Adrenal gland (tissue), 12 donors: Measurements from ENCODE around the gene THSD4. TPM values are rescaled to one million over a fixed set of nuclear protein-coding genes. Genes with fewer than 3 reads are reported as not detected.

Source experiments
- DNase-seq, 7 donors: peaks; one replicate each; pipeline ENCODE4 v3.0.0-alpha.2; 2019 to 2020
- H3K27ac ChIP-seq, 5 donors: fragments of 200-600 bp; sonication (generic) in 4 of 5; 1 replicate in 3 of 5; 2 replicates in 2 of 5; pipeline versions ENCODE4 v1.5.1 to v1.8.0; 2016 to 2020; ENCODE audit warnings: mild to moderate bottlenecking in 1 of 5
- H3K27me3 ChIP-seq: fragments of 200-600 bp; 2 replicates; pipeline ENCODE4 v1.8.0; 2021
- H3K36me3 ChIP-seq, 2 donors: fragments of 200-600 bp; replicated peaks in 1 of 2; 1 replicate in 1 of 2; 2 replicates in 1 of 2; pipeline versions ENCODE4 v1.5.1 to v1.8.0; 2018 to 2022
- H3K4me1 ChIP-seq, 2 donors: fragments of 200-600 bp; replicated peaks in 1 of 2; 1 replicate in 1 of 2; 2 replicates in 1 of 2; pipeline versions ENCODE4 v1.5.1 to v1.8.0; 2018 to 2021
- H3K4me3 ChIP-seq, 4 donors: fragments of 200-600 bp; sonication (generic) in 3 of 4; one replicate each; pipeline ENCODE4 v1.5.1; 2016 to 2018
- H3K9me3 ChIP-seq, 3 donors: fragments of 200-600 bp; sonication (generic) in 1 of 3; replicated peaks in 1 of 3; 1 replicate in 2 of 3; 2 replicates in 1 of 3; pipeline versions ENCODE4 v1.5.1 to v1.8.0; 2016 to 2021
- CTCF ChIP-seq, 6 experiments: fragments of 450-650 bp in 4 of 6; fragments of 200-600 bp in 2 of 6; sonication (generic) in 1 of 6; IDR thresholded peaks; 1 replicate in 5 of 6; 2 replicates in 1 of 6; pipeline versions ENCODE4 v1.5.1 to v1.8.0; 2016 to 2021; ENCODE audit warnings: antibody characterized with exemption in 6 of 6, mild to moderate bottlenecking in 2 of 6, moderate library complexity in 1 of 6
- POLR2A ChIP-seq, 2 donors: fragments of 450-650 bp; IDR thresholded peaks; one replicate each; pipeline ENCODE4 v1.6.1; 2017; ENCODE audit warnings: antibody characterized with exemption in 2 of 2, mild to moderate bottlenecking in 2 of 2, moderate library complexity in 1 of 2
- WGBS, 4 donors: extraction: QIAGEN DNeasy Blood & Tissue Kit in 2 of 4; methylation state at CpG; one replicate each; pipeline versions ENCODE4 v1.1.5 to v1.1.7; 2013 to 2017; 5-methylcytosine and 5-hydroxymethylcytosine counted together
- intact Hi-C, 2 donors: fragments of 100-400 bp; cut with DNase I; formaldehyde crosslinking; loops; one replicate each; pipeline versions ENCODE4 v1.14.1 to v1.15.0; 2022 to 2023
- polyA plus RNA-seq, 3 donors: library from polyadenylated mRNA; stranded (reverse); fragments of 200-250 nt in 2 of 3; fragments of 350-450 nt in 1 of 3; fragmentation: Illumina TruSeq in 1 of 3; extraction: RNeasy Lipid Tissue Mini Kit (QIAGEN cat#74804) in 1 of 3; gene quantifications; one replicate each; pipeline ENCODE4 v1.2.3, GENCODE V29; 2013 to 2014
- total RNA-seq, 9 donors: library from RNA; depleted of rRNA in 4 of 9; stranded (reverse); fragments of >200 nt in 4 of 9; fragments of 120-200 nt in 1 of 9; fragmentation: NEBNext Ultra II Directional in 1 of 9; extraction: Animal tissue kit (Norgen Biotek cat#: 25700) in 1 of 9; gene quantifications; one replicate each; pipeline versions ENCODE4 v1.1.0 to v1.2.4, GENCODE V29; 2013 to 2023
- donor health status: healthy with polysubstance abuse.
- donor health status: Bipolar disorder and iron deficiency.
- donor health status: DM: yes; HTN: yes; CAD: no.
- donor health status: DM: no; HTN: no; CAD: no.
- donor health status: DM: no; HTN: no; CAD: no.
- donor health status: DM: yes; HTN: yes; CAD: no.

The THSD4 gene
- total and polyA plus RNA-seq, 12 donors = 5.3 to 53.2 (median 23.2) TPM

- WGBS, 4 donors = 70 to 80% (median 76%) methylated on average over 3 of the region's 3 CpGs
- intact Hi-C loops = no loop called here
- no peak overlapping the region for H3K27ac ChIP-seq
- DNase-seq = no peak
- H3K36me3 ChIP-seq = no peaks in the 10 kb centered on the region
- no peaks in the 10 kb centered on the region for H3K27me3 ChIP-seq
- H3K4me1 ChIP-seq = peaks cover 0 to 6% of the 10 kb centered on the region in 2 donors
- TF ChIP-seq POLR2A (IDR thresholded peaks at IDR 0.05) = no peak
- TF ChIP-seq CTCF (IDR thresholded peaks at IDR 0.05) = no peak
- H3K9me3 ChIP-seq = no peaks in the 10 kb centered on the region
- H3K4me3 ChIP-seq = no peak overlapping the region
Measured at GRCh38 chr15:71335591-71335990, 220.3 kb downstream of the THSD4 start.

GRCh38 chr15:71336671-71337070 is 221.4 kb downstream of the THSD4 start:
- Histone ChIP-seq H3K27me3 (no peaks in the 10 kb centered on the region), H3K4me3 (no peak overlapping the region), H3K27ac (no peak overlapping the region), H3K36me3 (no peaks in the 10 kb centered on the region), H3K9me3 (no peaks in the 10 kb centered on the region), H3K4me1 (peaks cover 0 to 6% of the 10 kb centered on the region in 2 donors)
- intact Hi-C loops = no loop called here
- DNase-seq = no peak
- WGBS, 4 donors = 77 to 89% (median 86%) methylated on average over 3 of the region's 3 CpGs
- no peak for TF ChIP-seq CTCF (IDR thresholded peaks at IDR 0.05)
- no peak for TF ChIP-seq POLR2A (IDR thresholded peaks at IDR 0.05)

- H3K9me3 ChIP-seq = no peaks in the 10 kb centered on the region
- WGBS, 4 donors = 77 to 84% (median 82%) methylated on average over 5 of the region's 5 CpGs
- H3K4me3 ChIP-seq = no peak overlapping the region
- H3K27ac ChIP-seq = no peak overlapping the region
- H3K36me3 ChIP-seq = no peaks in the 10 kb centered on the region
- no peak for DNase-seq
- peaks cover 0 to 6% of the 10 kb centered on the region in 2 donors for H3K4me1 ChIP-seq
- no peaks in the 10 kb centered on the region for H3K27me3 ChIP-seq
- TF ChIP-seq CTCF (IDR thresholded peaks at IDR 0.05) (no peak), POLR2A (IDR thresholded peaks at IDR 0.05) (no peak)
- intact Hi-C loops = no loop called here
Measured at GRCh38 chr15:71337197-71337845, 222.1 kb downstream of the THSD4 start.

GRCh38 chr15:71338265-71338664 is 223.0 kb downstream of the THSD4 start:
- H3K27ac ChIP-seq = no peak overlapping the region
- DNase-seq = no peak
- H3K27me3 ChIP-seq = no peaks in the 10 kb centered on the region
- H3K9me3 ChIP-seq = no peaks in the 10 kb centered on the region
- no peak overlapping the region for H3K4me3 ChIP-seq
- no peak for TF ChIP-seq CTCF (IDR thresholded peaks at IDR 0.05)
- TF ChIP-seq POLR2A (IDR thresholded peaks at IDR 0.05) = no peak
- intact Hi-C loops = no loop called here
- H3K36me3 ChIP-seq = no peaks in the 10 kb centered on the region
- 90 to 95% (median 92%) methylated on average over 9 of the region's 9 CpGs for WGBS, 4 donors
- peaks cover 0 to 6% of the 10 kb centered on the region in 2 donors for H3K4me1 ChIP-seq
